ENCODE measurements around the gene PLA2G4E. TPM values are rescaled to one million over a fixed set of nuclear protein-coding genes. Genes with fewer than 3 reads are reported as not detected.

The PLA2G4E gene
- total RNA-seq, 5 donors from 2014 or later (not counting 1 experiment from before 2014, with no cell fraction given) = not detected

GRCh38 chr15:42056934-42057798 is 36.3 kb upstream of the PLA2G4E start:
- Mint-ChIP-seq H3K4me1 (peaks cover 13 to 21% (median 17%) of the 10 kb centered on the region in 3 donors), H3K27ac (no peak overlapping the region), H3K4me3 (peak overlapping the region; percentile 28 to 63 (median 34)), H3K36me3 (no peaks in the 10 kb centered on the region), H3K27me3 (peaks cover 21 to 39% of the 10 kb centered on the region in 2 donors), H3K9me3 (no peaks in the 10 kb centered on the region)
- ChIA-PET CTCF (interaction anchor here in 1 of 2 donors (0.8 kb wide), 1 partner anchor 17 kb away, joined by 4 read pairs; no protein-coding TSS in a partner anchor), POLR2A (no interaction called here)
- Histone ChIP-seq H3K27me3 (replicated peaks in 1 of 2; ENCODE audit: control insufficient read depth in 2 of 2, extremely low read depth in 1 of 2, insufficient read depth in 2 of 2, low read length in 1 of 2) (peaks cover 0 to 36% of the 10 kb centered on the region in 2 experiments), H3K27ac (ENCODE audit: low read length) (peak overlapping the region; percentile 24), H3K9me3 (no peaks in the 10 kb centered on the region), H3K4me1 (ENCODE audit: control insufficient read depth in 1 of 2, extremely low read depth in 1 of 2, insufficient read depth in 2 of 2, low read length in 2 of 2) (peaks cover 0 to 11% of the 10 kb centered on the region in 2 experiments), H3K4me3 (ENCODE audit: control insufficient read depth in 1 of 2, extremely low read depth in 1 of 2, low read length in 1 of 2) (peak overlapping the region; percentile 33 to 49), H3K36me3 (ENCODE audit: control insufficient read depth in 2 of 2, extremely low read depth in 1 of 2, insufficient read depth in 1 of 2, low read length in 1 of 2) (no peaks in the 10 kb centered on the region)
- DNase-seq = peak; percentile 6 to 66 (median 42)
- WGBS (ENCODE audit: insufficient coverage) = 13% methylated on average over 26 of the region's 37 CpGs
- ATAC-seq (replicated peaks in 1 of 4) = peak; percentile 76 to 83 (median 77)

GRCh38 chr15:42053914-42054313 is 33.1 kb upstream of the PLA2G4E start:
- POLR2A ChIA-PET = no interaction called here
- no peak overlapping the region for H3K4me3 Mint-ChIP-seq

GRCh38 chr15:42053010-42053409 is 32.2 kb upstream of the PLA2G4E start:
- Mint-ChIP-seq H3K27ac (no peak overlapping the region), H3K4me3 (no peak overlapping the region), H3K9me3 (no peaks in the 10 kb centered on the region), H3K27me3 (peaks cover 19 to 46% of the 10 kb centered on the region in 2 donors), H3K36me3 (no peaks in the 10 kb centered on the region), H3K4me1 (peaks cover 8 to 17% (median 12%) of the 10 kb centered on the region in 3 donors)
- ChIA-PET POLR2A (no interaction called here), CTCF (interaction anchor here in 1 of 2 donors (0.7 to 1.0 kb wide), 2 partner anchors 10 to 625 kb away, joined by 3 read pairs; no protein-coding TSS in a partner anchor)
- Histone ChIP-seq H3K27ac (ENCODE audit: low read length) (no peak overlapping the region), H3K27me3 (replicated peaks in 1 of 2; ENCODE audit: control insufficient read depth in 2 of 2, extremely low read depth in 1 of 2, insufficient read depth in 2 of 2, low read length in 1 of 2) (peaks cover 0 to 47% of the 10 kb centered on the region in 2 experiments), H3K36me3 (ENCODE audit: control insufficient read depth in 2 of 2, extremely low read depth in 1 of 2, insufficient read depth in 1 of 2, low read length in 1 of 2) (no peaks in the 10 kb centered on the region), H3K9me3 (no peaks in the 10 kb centered on the region), H3K4me1 (ENCODE audit: control insufficient read depth in 1 of 2, extremely low read depth in 1 of 2, insufficient read depth in 2 of 2, low read length in 2 of 2) (peaks cover 0 to 7% of the 10 kb centered on the region in 2 experiments), H3K4me3 (ENCODE audit: control insufficient read depth in 1 of 2, extremely low read depth in 1 of 2, low read length in 1 of 2) (no peak overlapping the region)
- ATAC-seq (replicated peaks in 1 of 4) (no peak), DNase-seq (no peak)
- 62% methylated on average over 2 of the region's 4 CpGs for WGBS (ENCODE audit: insufficient coverage)

More at GRCh38 chr15:42053914-42054313, 33.1 kb upstream of the PLA2G4E start:
- no peak overlapping the region for H3K27ac ChIP-seq (ENCODE audit: low read length)
- peaks cover 0 to 41% of the 10 kb centered on the region in 2 experiments for H3K27me3 ChIP-seq (replicated peaks in 1 of 2; ENCODE audit: control insufficient read depth in 2 of 2, extremely low read depth in 1 of 2, insufficient read depth in 2 of 2, low read length in 1 of 2)
- Mint-ChIP-seq H3K27ac (no peak overlapping the region), H3K27me3 (peaks cover 21 to 51% of the 10 kb centered on the region in 2 donors), H3K36me3 (no peaks in the 10 kb centered on the region), H3K4me1 (peaks cover 8 to 17% (median 12%) of the 10 kb centered on the region in 3 donors), H3K9me3 (no peaks in the 10 kb centered on the region)
- H3K9me3 ChIP-seq = no peaks in the 10 kb centered on the region
- CTCF ChIA-PET = interaction anchor here in 1 of 2 donors (0.6 to 1.0 kb wide), 2 partner anchors 9 to 485 kb away, joined by 3 read pairs; no protein-coding TSS in a partner anchor
- no peaks in the 10 kb centered on the region for H3K36me3 ChIP-seq (ENCODE audit: control insufficient read depth in 2 of 2, extremely low read depth in 1 of 2, insufficient read depth in 1 of 2, low read length in 1 of 2)
- H3K4me3 ChIP-seq (ENCODE audit: control insufficient read depth in 1 of 2, extremely low read depth in 1 of 2, low read length in 1 of 2) = no peak overlapping the region
- DNase-seq (no peak), ATAC-seq (replicated peaks in 1 of 4) (no peak)
- WGBS (ENCODE audit: insufficient coverage) = 100% methylated on average over 1 of the region's 2 CpGs
- peaks cover 0 to 7% of the 10 kb centered on the region in 2 experiments for H3K4me1 ChIP-seq (ENCODE audit: control insufficient read depth in 1 of 2, extremely low read depth in 1 of 2, insufficient read depth in 2 of 2, low read length in 2 of 2)

- H3K4me1 ChIP-seq (ENCODE audit: control insufficient read depth in 1 of 2, extremely low read depth in 1 of 2, insufficient read depth in 2 of 2, low read length in 2 of 2) = no peaks in the 10 kb centered on the region
- ChIA-PET POLR2A (no interaction called here), CTCF (interaction anchor here (0.6 to 0.9 kb wide), 2 partner anchors 62 to 198 kb away, joined by 3 to 6 read pairs; no protein-coding TSS in a partner anchor)
- H3K27ac ChIP-seq (ENCODE audit: low read length) = no peak overlapping the region
- H3K9me3 Mint-ChIP-seq = no peaks in the 10 kb centered on the region
- DNase-seq = no peak
- H3K36me3 Mint-ChIP-seq = no peaks in the 10 kb centered on the region
- no peak overlapping the region for H3K4me3 ChIP-seq (ENCODE audit: control insufficient read depth in 1 of 2, extremely low read depth in 1 of 2, low read length in 1 of 2)
- H3K36me3 ChIP-seq (ENCODE audit: control insufficient read depth in 2 of 2, extremely low read depth in 1 of 2, insufficient read depth in 1 of 2, low read length in 1 of 2) = no peaks in the 10 kb centered on the region
- H3K27me3 ChIP-seq (replicated peaks in 1 of 2; ENCODE audit: control insufficient read depth in 2 of 2, extremely low read depth in 1 of 2, insufficient read depth in 2 of 2, low read length in 1 of 2) = peaks cover 0 to 27% of the 10 kb centered on the region in 2 experiments
- H3K4me1 Mint-ChIP-seq = peaks cover 0 to under 1% (median 0%) of the 10 kb centered on the region in 3 donors
- peaks cover 10 to 24% of the 10 kb centered on the region in 2 donors for H3K27me3 Mint-ChIP-seq
- H3K9me3 ChIP-seq = no peaks in the 10 kb centered on the region
- WGBS (ENCODE audit: insufficient coverage) = 84% methylated on average over 9 of the region's 10 CpGs
- H3K4me3 Mint-ChIP-seq = no peak overlapping the region
- no peak overlapping the region for H3K27ac Mint-ChIP-seq
- ATAC-seq (replicated peaks in 1 of 4) = no peak
Measured at GRCh38 chr15:42050484-42051255, 29.8 kb upstream of the PLA2G4E start.

GRCh38 chr15:42048821-42049200 is 28.0 kb upstream of the PLA2G4E start:
- Mint-ChIP-seq H3K27me3 (peaks cover 10 to 18% of the 10 kb centered on the region in 2 donors), H3K9me3 (no peaks in the 10 kb centered on the region), H3K27ac (no peak overlapping the region), H3K4me1 (peaks cover 0 to 2% (median 0%) of the 10 kb centered on the region in 3 donors), H3K4me3 (no peak overlapping the region), H3K36me3 (no peaks in the 10 kb centered on the region)
- Histone ChIP-seq H3K4me3 (ENCODE audit: control insufficient read depth in 1 of 2, extremely low read depth in 1 of 2, low read length in 1 of 2) (no peak overlapping the region), H3K27me3 (replicated peaks in 1 of 2; ENCODE audit: control insufficient read depth in 2 of 2, extremely low read depth in 1 of 2, insufficient read depth in 2 of 2, low read length in 1 of 2) (peaks cover 0 to 27% of the 10 kb centered on the region in 2 experiments), H3K27ac (ENCODE audit: low read length) (no peak overlapping the region), H3K36me3 (ENCODE audit: control insufficient read depth in 2 of 2, extremely low read depth in 1 of 2, insufficient read depth in 1 of 2, low read length in 1 of 2) (no peaks in the 10 kb centered on the region), H3K9me3 (no peaks in the 10 kb centered on the region), H3K4me1 (ENCODE audit: control insufficient read depth in 1 of 2, extremely low read depth in 1 of 2, insufficient read depth in 2 of 2, low read length in 2 of 2) (no peaks in the 10 kb centered on the region)
- ChIA-PET POLR2A (interaction anchor here in 1 of 2 donors (0.6 kb wide), 1 partner anchor 346 kb away, joined by 8 read pairs; no protein-coding TSS in a partner anchor), CTCF (no interaction called here)
- DNase-seq (no peak), ATAC-seq (replicated peaks in 1 of 4) (no peak)
- WGBS (ENCODE audit: insufficient coverage) = 83% methylated on average over 3 of the region's 8 CpGs
